Measurements from ENCODE around the gene KCNMA1.
"Not testable (repeated sequence)": the region's sequence is repeated elsewhere in the genome, so short reads cannot be mapped to it uniquely, and the experiment has no call there.

KCNMA1 gene

DNA sequence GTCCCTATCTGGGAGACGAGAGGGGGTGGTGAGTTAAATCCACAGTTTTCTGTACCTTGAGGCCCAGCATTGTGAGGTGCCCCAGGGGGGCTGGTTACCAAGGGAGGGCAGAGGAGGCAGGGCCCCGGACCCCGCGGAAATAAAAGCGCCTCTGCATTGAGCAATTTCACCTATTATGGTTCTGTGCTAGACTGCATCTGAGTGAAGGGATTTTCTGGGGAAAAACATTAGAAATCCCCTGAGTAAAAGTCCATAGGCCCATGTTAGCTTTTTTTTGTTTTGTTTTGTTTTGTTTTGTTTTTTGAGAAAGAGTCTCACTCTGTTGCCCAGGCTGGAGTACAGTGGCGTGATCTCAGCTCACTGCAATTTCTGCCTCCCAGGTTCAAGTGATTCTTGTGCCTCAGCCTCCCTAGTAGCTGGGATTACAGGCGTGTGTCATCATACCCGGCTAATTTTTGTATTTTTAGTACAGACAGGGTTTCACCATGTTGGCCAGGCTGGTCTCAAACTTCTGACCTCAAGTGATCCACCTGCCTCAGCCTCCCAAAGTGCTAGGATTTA, 225.0 kb downstream of the KCNMA1 start:
- H2BK12ac ChIP-seq (ENCODE audit: low read length); H3K4ac ChIP-seq (ENCODE audit: low read length); H3K27ac ChIP-seq (replicated peaks; ENCODE audit: low read length); H2AFZ ChIP-seq (ENCODE audit: low read length); H3K4me1 ChIP-seq (ENCODE audit: control insufficient read depth in 2 of 2, insufficient read depth in 1 of 2, low read depth in 1 of 2, low read length in 2 of 2); H2BK15ac ChIP-seq (ENCODE audit: low read length); H2AK5ac ChIP-seq (ENCODE audit: low read depth, low read length); H3K18ac ChIP-seq (ENCODE audit: low read length); H4K91ac ChIP-seq (ENCODE audit: low read depth, low read length, poor library complexity); H3K23ac ChIP-seq (ENCODE audit: low read depth, low read length, poor library complexity); H3K27me3 ChIP-seq (ENCODE audit: control insufficient read depth in 3 of 3, insufficient read depth in 3 of 3, low read depth in 1 of 3, low read length in 3 of 3); H3K4me3 ChIP-seq (ENCODE audit: low read length in 2 of 2); H2BK120ac ChIP-seq (ENCODE audit: low read depth, low read length); H3K79me1 ChIP-seq (ENCODE audit: low read depth, low read length); H3K9me3 ChIP-seq (replicated peaks in 1 of 2; ENCODE audit: control insufficient read depth in 2 of 2, insufficient read depth in 1 of 2, low read depth in 1 of 2, low read length in 2 of 2); H3K4me2 ChIP-seq (ENCODE audit: insufficient read depth, low read length, poor library complexity, severe bottlenecking); H2BK5ac ChIP-seq (ENCODE audit: low read length); H3K14ac ChIP-seq (ENCODE audit: low read length); H3K36me3 ChIP-seq (replicated peaks in 1 of 2; ENCODE audit: control insufficient read depth in 2 of 2, insufficient read depth in 2 of 2, low read length in 2 of 2); H3K9ac ChIP-seq (ENCODE audit: low read depth, low read length, poor library complexity); H4K8ac ChIP-seq (ENCODE audit: low read depth, low read length); DNase-seq (ENCODE audit: low spot score): not testable (repeated sequence)
- no CpG with 5 or more reads among the region's 8 CpGs for WGBS, 2 donors (ENCODE audit: extremely low coverage in 2 of 2, insufficient read length in 2 of 2, insufficient replicate concordance in 1 of 2)

DNA sequence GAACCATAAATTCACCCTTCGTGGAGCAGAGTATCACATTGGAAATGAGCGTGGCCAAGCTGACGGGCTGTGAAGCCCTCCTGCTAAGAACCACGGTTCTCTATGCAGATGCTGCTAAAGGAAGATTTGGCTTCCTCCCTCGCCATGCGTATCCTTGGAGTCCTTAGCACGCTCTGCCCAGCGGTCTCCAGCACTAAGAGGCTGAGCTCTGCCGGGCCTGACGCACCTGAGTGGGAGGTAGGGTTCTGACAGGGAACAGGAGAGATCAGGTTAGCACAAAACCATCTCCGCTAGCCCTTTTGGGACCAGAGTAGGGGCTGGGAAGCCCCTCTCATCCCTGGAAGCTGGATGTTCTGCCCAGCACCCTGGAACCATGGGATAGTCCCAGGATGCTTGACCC, 225.8 kb downstream of the KCNMA1 start:
- Histone ChIP-seq H3K4me1 (ENCODE audit: control insufficient read depth in 2 of 2, insufficient read depth in 1 of 2, low read depth in 1 of 2, low read length in 2 of 2) (peaks cover 0 to 6% of the 10 kb centered on the region in 2 donors), H3K4me3 (ENCODE audit: low read length in 2 of 2) (no peak overlapping the region), H2BK15ac (ENCODE audit: low read length) (no peak overlapping the region), H2AFZ (ENCODE audit: low read length) (no peak overlapping the region), H3K27me3 (ENCODE audit: control insufficient read depth in 3 of 3, insufficient read depth in 3 of 3, low read depth in 1 of 3, low read length in 3 of 3) (peaks cover 0 to 4% (median 0%) of the 10 kb centered on the region in 3 experiments), H4K91ac (ENCODE audit: low read depth, low read length, poor library complexity) (no peak overlapping the region), H2BK5ac (ENCODE audit: low read length) (no peak overlapping the region), H2AK5ac (ENCODE audit: low read depth, low read length) (no peak overlapping the region), H3K36me3 (replicated peaks in 1 of 2; ENCODE audit: control insufficient read depth in 2 of 2, insufficient read depth in 2 of 2, low read length in 2 of 2) (no peaks in the 10 kb centered on the region), H3K23ac (ENCODE audit: low read depth, low read length, poor library complexity) (no peak overlapping the region), H3K18ac (ENCODE audit: low read length) (no peak overlapping the region), H2BK120ac (ENCODE audit: low read depth, low read length) (no peak overlapping the region), H4K8ac (ENCODE audit: low read depth, low read length) (no peak overlapping the region), H2BK12ac (ENCODE audit: low read length) (no peak overlapping the region), H3K14ac (ENCODE audit: low read length) (no peak overlapping the region), H3K27ac (replicated peaks; ENCODE audit: low read length) (no peak overlapping the region), H3K4ac (ENCODE audit: low read length) (no peak overlapping the region), H3K9me3 (replicated peaks in 1 of 2; ENCODE audit: control insufficient read depth in 2 of 2, insufficient read depth in 1 of 2, low read depth in 1 of 2, low read length in 2 of 2) (no peaks in the 10 kb centered on the region), H3K4me2 (ENCODE audit: insufficient read depth, low read length, poor library complexity, severe bottlenecking) (no peak overlapping the region), H3K79me1 (ENCODE audit: low read depth, low read length) (no peaks in the 10 kb centered on the region), H3K9ac (ENCODE audit: low read depth, low read length, poor library complexity) (no peak overlapping the region)
- no peak for DNase-seq (ENCODE audit: low spot score)
- no CpG with 5 or more reads among the region's 11 CpGs for WGBS, 2 donors (ENCODE audit: extremely low coverage in 2 of 2, insufficient read length in 2 of 2, insufficient replicate concordance in 1 of 2)

DNA sequence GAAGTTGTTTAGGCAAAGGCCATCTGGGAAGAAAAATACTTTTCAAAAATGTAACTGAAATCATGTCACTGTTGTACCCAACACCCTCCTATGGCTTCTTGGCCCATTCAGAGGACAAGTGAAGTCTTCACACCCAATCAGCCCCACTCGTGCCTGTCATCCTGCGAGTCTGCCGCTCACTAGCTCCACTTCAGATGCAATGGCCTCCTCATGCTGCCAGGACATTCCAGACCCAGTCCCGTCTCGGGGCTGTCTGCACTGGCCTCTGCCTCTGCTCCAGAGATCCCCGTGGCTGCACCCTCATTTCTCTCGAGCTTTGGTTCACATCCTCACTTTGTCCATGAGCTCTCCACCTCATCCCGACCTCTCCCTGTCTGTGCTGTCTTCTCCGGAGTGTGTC, 227.1 kb downstream of the KCNMA1 start:
- H3K23ac ChIP-seq (ENCODE audit: low read depth, low read length, poor library complexity) = no peak overlapping the region
- no peaks in the 10 kb centered on the region for H3K79me1 ChIP-seq (ENCODE audit: low read depth, low read length)
- no peak overlapping the region for H2BK120ac ChIP-seq (ENCODE audit: low read depth, low read length)
- H3K27me3 ChIP-seq (ENCODE audit: control insufficient read depth in 3 of 3, insufficient read depth in 3 of 3, low read depth in 1 of 3, low read length in 3 of 3) = peaks cover 0 to 4% (median 0%) of the 10 kb centered on the region in 3 experiments
- H3K14ac ChIP-seq (ENCODE audit: low read length) = no peak overlapping the region
- peaks cover 3 to 9% of the 10 kb centered on the region in 2 donors for H3K4me1 ChIP-seq (ENCODE audit: control insufficient read depth in 2 of 2, insufficient read depth in 1 of 2, low read depth in 1 of 2, low read length in 2 of 2)
- H2AK5ac ChIP-seq (ENCODE audit: low read depth, low read length) = no peak overlapping the region
- H4K8ac ChIP-seq (ENCODE audit: low read depth, low read length) = no peak overlapping the region
- H3K4me2 ChIP-seq (ENCODE audit: insufficient read depth, low read length, poor library complexity, severe bottlenecking) = no peak overlapping the region
- no peak overlapping the region for H2BK15ac ChIP-seq (ENCODE audit: low read length)
- no peak overlapping the region for H3K4ac ChIP-seq (ENCODE audit: low read length)
- H3K4me3 ChIP-seq (ENCODE audit: low read length in 2 of 2) = no peak overlapping the region
- DNase-seq (ENCODE audit: low spot score) = no peak
- peak overlapping the region; percentile 4 for H3K18ac ChIP-seq (ENCODE audit: low read length)
- no peak overlapping the region for H4K91ac ChIP-seq (ENCODE audit: low read depth, low read length, poor library complexity)
- no CpG with 5 or more reads among the region's 9 CpGs for WGBS, 2 donors (ENCODE audit: extremely low coverage in 2 of 2, insufficient read length in 2 of 2, insufficient replicate concordance in 1 of 2)
- H2AFZ ChIP-seq (ENCODE audit: low read length) = no peak overlapping the region
- H3K9me3 ChIP-seq (replicated peaks in 1 of 2; ENCODE audit: control insufficient read depth in 2 of 2, insufficient read depth in 1 of 2, low read depth in 1 of 2, low read length in 2 of 2) = no peaks in the 10 kb centered on the region
- no peak overlapping the region for H3K9ac ChIP-seq (ENCODE audit: low read depth, low read length, poor library complexity)
- H2BK12ac ChIP-seq (ENCODE audit: low read length) = no peak overlapping the region
- no peak overlapping the region for H2BK5ac ChIP-seq (ENCODE audit: low read length)
- no peaks in the 10 kb centered on the region for H3K36me3 ChIP-seq (replicated peaks in 1 of 2; ENCODE audit: control insufficient read depth in 2 of 2, insufficient read depth in 2 of 2, low read length in 2 of 2)
- H3K27ac ChIP-seq (replicated peaks; ENCODE audit: low read length) = no peak overlapping the region

DNA sequence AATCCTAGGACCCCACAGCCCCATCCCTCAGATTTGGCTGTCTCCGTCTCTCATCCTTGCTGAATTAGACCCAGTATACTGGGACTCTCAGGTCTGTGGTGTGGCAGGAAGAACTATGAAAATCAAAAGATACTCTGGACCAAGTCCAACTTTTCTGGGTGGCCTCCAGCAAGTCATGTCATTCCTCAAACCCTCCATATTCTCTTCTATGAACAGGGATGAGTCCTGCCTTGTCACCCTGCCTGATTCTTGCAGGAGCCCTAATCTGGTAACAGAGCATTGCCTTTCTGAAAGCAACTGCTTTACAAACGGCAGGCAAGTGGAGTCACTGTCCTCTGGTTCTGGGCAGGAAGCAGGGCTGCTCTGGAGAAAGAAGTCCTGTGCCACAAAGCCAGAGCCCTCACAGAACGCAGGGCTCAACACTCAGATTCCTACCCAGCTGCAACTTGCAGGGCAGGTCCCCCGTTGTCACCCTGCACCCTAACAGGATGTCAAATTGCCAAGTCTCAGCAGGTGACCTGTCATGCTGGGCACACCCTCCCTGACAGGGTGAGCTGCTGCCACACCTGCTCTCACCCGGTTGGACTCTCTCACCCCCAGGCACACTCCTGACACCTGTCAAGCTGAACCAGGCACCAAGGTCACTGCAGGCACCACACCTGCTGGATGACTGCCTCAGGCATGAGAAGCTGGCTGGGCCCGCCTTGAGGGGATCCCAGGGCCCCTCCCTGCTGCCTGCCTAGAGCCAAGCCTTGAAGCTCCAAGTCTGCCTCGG, 227.7 kb downstream of the KCNMA1 start:
- Histone ChIP-seq H3K23ac (ENCODE audit: low read depth, low read length, poor library complexity) (peak overlapping the region; percentile 22), H3K18ac (ENCODE audit: low read length) (peak overlapping the region; percentile 22), H3K14ac (ENCODE audit: low read length) (no peak overlapping the region), H3K27me3 (ENCODE audit: control insufficient read depth in 3 of 3, insufficient read depth in 3 of 3, low read depth in 1 of 3, low read length in 3 of 3) (peaks cover 0 to 4% (median 0%) of the 10 kb centered on the region in 3 experiments), H2BK5ac (ENCODE audit: low read length) (no peak overlapping the region), H2AFZ (ENCODE audit: low read length) (no peak overlapping the region), H2BK12ac (ENCODE audit: low read length) (no peak overlapping the region), H2BK120ac (ENCODE audit: low read depth, low read length) (no peak overlapping the region), H3K9me3 (replicated peaks in 1 of 2; ENCODE audit: control insufficient read depth in 2 of 2, insufficient read depth in 1 of 2, low read depth in 1 of 2, low read length in 2 of 2) (no peaks in the 10 kb centered on the region), H3K4me1 (ENCODE audit: control insufficient read depth in 2 of 2, insufficient read depth in 1 of 2, low read depth in 1 of 2, low read length in 2 of 2) (peaks cover 3 to 9% of the 10 kb centered on the region in 2 donors), H3K79me1 (ENCODE audit: low read depth, low read length) (no peaks in the 10 kb centered on the region), H3K9ac (ENCODE audit: low read depth, low read length, poor library complexity) (peak overlapping the region; percentile 71), H2BK15ac (ENCODE audit: low read length) (no peak overlapping the region), H3K4me3 (ENCODE audit: low read length in 2 of 2) (no peak overlapping the region), H3K27ac (replicated peaks; ENCODE audit: low read length) (no peak overlapping the region), H3K36me3 (replicated peaks in 1 of 2; ENCODE audit: control insufficient read depth in 2 of 2, insufficient read depth in 2 of 2, low read length in 2 of 2) (no peaks in the 10 kb centered on the region), H4K91ac (ENCODE audit: low read depth, low read length, poor library complexity) (no peak overlapping the region), H2AK5ac (ENCODE audit: low read depth, low read length) (no peak overlapping the region), H3K4me2 (ENCODE audit: insufficient read depth, low read length, poor library complexity, severe bottlenecking) (no peak overlapping the region), H4K8ac (ENCODE audit: low read depth, low read length) (no peak overlapping the region), H3K4ac (ENCODE audit: low read length) (no peak overlapping the region)
- no CpG with 5 or more reads among the region's 7 CpGs for WGBS, 2 donors (ENCODE audit: extremely low coverage in 2 of 2, insufficient read length in 2 of 2, insufficient replicate concordance in 1 of 2)
- no peak for DNase-seq (ENCODE audit: low spot score)

Measured in neuronal stem cell (in vitro differentiated cells).